NCI-H2227 (cell line): ENCODE measurements around the gene MYH10.

Source experiments
- DNase-seq: peaks from one replicate; lab custom pipeline; 2025; ENCODE audit not compliant: unreplicated experiment; lab: John Stamatoyannopoulos, UW

MYH10 gene

GRCh38 chr17:8451933-8452614 lies 178.5 kb downstream of the MYH10 start:
- DNase-seq: no peak

GRCh38 chr17:8448310-8448709 lies 182.2 kb downstream of the MYH10 start:
- DNase-seq: no peak

DNA sequence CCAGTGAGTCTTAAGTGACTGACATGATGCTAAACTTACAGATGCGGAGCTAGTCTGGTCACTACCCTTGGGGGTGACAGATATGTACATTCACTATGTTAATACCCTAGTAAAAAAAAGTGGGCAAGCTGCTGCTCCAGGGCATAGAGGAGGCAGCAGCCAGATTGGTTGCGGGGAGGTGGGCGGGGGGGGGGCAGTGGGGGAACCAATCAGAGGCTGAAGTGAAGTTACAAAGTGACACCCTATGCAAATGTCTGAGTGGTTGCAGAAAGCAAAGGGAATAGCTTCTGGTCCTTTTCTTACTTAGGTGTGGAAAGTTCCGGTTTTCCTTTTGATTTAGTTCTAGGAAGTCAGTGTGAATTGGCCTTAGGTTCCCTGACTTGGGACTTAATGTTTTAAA lies 182.7 kb downstream of the MYH10 start:
- DNase-seq: no peak

- DNase-seq: no peak
These were observed 185.0 kb downstream of the MYH10 start for GRCh38 chr17:8445536-8445935.

GRCh38 chr17:8444494-8444893 lies 186.0 kb downstream of the MYH10 start:
- no peak for DNase-seq

DNA sequence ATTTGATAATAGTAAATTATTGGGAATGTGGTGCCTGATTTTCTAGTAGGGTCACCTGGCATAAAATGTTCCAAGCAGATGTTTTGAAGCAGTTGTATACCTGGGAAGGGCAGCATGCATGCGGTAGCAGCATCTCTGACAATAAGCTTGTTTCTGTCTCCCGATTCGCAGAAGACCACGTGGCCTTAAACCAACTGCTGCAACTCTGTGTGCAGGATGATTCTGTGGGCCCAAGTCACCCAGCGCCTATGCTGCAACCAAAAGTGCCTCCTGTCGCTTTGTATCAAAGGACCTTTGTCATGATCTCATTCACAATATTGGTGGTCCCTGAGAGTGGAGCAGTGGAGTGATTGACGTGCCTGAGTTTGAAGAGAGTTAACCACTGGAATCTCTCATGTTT lies 186.8 kb downstream of the MYH10 start:
- no peak for DNase-seq

GRCh38 chr17:8442310-8442709 lies 188.2 kb downstream of the MYH10 start:
- no peak for DNase-seq

- no peak for DNase-seq
These were observed 188.8 kb downstream of the MYH10 start for GRCh38 chr17:8441690-8442089.

DNA sequence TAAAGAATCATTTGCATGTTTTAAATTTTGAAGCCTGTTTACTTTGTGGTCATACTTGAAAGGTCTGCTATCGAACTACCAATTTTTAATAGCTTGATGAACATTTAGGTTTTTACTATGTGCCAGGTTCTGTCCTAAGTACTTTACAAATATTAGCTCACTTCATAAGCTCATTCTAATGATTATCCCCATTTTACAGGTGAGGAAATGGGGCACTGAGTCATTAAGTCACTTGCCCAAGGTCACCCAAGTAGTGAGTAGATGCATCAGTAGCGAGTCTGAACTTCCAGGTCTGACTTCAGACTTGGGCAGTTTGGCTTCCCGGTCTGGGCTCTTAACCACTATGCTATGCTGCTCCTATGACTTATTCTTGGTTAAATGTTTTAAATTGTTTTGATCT lies 190.8 kb downstream of the MYH10 start:
- no peak for DNase-seq

GRCh38 chr17:8438441-8438840 lies 192.1 kb downstream of the MYH10 start:
- no peak for DNase-seq

- no peak for DNase-seq
These were observed 193.7 kb downstream of the MYH10 start for GRCh38 chr17:8436844-8437171.

GRCh38 chr17:8436169-8436843 lies 194.2 kb downstream of the MYH10 start:
- DNase-seq: peak; percentile 31

GRCh38 chr17:8435245-8436168 lies 195.0 kb downstream of the MYH10 start, which contains the start of gene NDEL1:
Gene NDEL1 (plus strand): TSS chr17:8435884. CDS start chr17:8444272, 8,388 bp downstream.
- peak; percentile 96 for DNase-seq

- DNase-seq: no peak
These were observed 199.6 kb downstream of the MYH10 start for GRCh38 chr17:8430966-8431365.

- no peak for DNase-seq
These were observed 203.7 kb downstream of the MYH10 start for GRCh38 chr17:8426802-8427201.

DNA sequence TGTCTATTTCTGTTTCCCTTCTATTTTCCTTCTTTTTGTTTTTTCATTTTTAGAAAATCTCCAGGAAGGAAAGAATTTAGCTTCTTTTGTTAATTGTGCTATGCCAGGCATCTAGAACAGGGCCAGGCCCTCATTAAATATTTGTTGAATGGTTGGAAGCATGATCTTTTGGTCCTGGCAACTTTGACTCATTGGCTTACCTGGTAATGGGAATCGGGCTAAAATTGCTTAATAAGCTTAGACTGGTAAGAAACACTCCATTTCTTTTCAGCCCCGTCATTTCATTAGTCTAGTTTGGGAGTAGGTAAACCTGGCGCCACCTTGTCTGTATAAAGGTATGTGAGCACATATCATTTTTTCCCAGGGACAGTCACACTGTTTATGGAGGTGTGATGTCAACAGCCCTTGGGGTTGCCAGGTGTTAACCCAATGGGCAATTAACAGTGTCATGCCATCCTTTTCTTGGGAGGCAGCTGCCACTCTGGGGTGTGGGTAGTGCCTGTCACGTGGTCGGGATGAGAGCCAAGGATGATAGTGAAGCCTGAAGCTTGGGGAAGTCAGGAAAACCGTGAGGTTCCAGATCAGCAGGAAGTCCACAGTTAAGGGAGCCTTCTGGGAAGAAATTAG lies 204.3 kb downstream of the MYH10 start:
- no peak for DNase-seq
